GM23338 (cell line): ENCODE results near the gene SLAMF9. TPM values are rescaled to one million over a fixed set of nuclear protein-coding genes. Genes with fewer than 3 reads are reported as not detected.

Source experiments
- ETS1 ChIP-seq: IDR thresholded peaks from 2 replicates; pipeline ENCODE4 v1.6.1; 2016; ENCODE audit warnings: antibody characterized with exemption
- EZH2 ChIP-seq: fragments of 200-600 bp; sonication (generic); IDR thresholded peaks from one replicate; pipeline ENCODE4 v1.8.0; 2017; ENCODE audit warnings: antibody characterized with exemption, mild to moderate bottlenecking, low read depth; ENCODE audit not compliant: unreplicated experiment
- JUNB ChIP-seq: IDR thresholded peaks from one replicate; pipeline ENCODE4 v1.6.1; 2016; ENCODE audit warnings: antibody characterized with exemption; ENCODE audit not compliant: unreplicated experiment
- ZNF462 ChIP-seq: fragments of 250-450 bp; sonication (Bioruptor Pico); IDR thresholded peaks from 2 replicates; pipeline ENCODE4 v1.5.0; 2020; ENCODE audit warnings: mild to moderate bottlenecking, moderate library complexity
- polyA plus RNA-seq: library from polyadenylated mRNA; unstranded; fragments of >200 nt; fragmentation: Nextera tagmentation; extraction: Ambion mirVana; gene quantifications from 2 replicates; pipeline ENCODE4 v1.2.1, GENCODE V29; 2016
- total RNA-seq: library from RNA; depleted of rRNA; stranded (reverse); fragments of >200 nt; shearing (Covaris generic); gene quantifications from 2 replicates; pipeline ENCODE4 v1.2.3, GENCODE V29; 2014
- TF ChIP-seq, protein P1 (sequence below), 2 experiments: fragments of 200-600 bp in 1 of 2; sonication (generic) in 1 of 2; conservative IDR thresholded peaks; 2 replicates each; pipeline versions ENCODE4 v1.5.1 to v1.6.1; 2016 to 2017; ENCODE audit warnings: antibody characterized with exemption in 2 of 2, low read depth in 2 of 2, mild to moderate bottlenecking in 2 of 2, moderate library complexity in 1 of 2

The SLAMF9 gene
- total and polyA plus RNA-seq, 2 experiments from 2014 or later: not detected

GRCh38 chr1:159922511-159923202 is 31.4 kb downstream of the SLAMF9 start (continued):
- TF ChIP-seq ZNF462 (CRISPR knock-in tag) (no peak), EZH2 (no peak), JUNB (no peak), ETS1 (no peak)
- TF ChIP-seq, protein P1, sequence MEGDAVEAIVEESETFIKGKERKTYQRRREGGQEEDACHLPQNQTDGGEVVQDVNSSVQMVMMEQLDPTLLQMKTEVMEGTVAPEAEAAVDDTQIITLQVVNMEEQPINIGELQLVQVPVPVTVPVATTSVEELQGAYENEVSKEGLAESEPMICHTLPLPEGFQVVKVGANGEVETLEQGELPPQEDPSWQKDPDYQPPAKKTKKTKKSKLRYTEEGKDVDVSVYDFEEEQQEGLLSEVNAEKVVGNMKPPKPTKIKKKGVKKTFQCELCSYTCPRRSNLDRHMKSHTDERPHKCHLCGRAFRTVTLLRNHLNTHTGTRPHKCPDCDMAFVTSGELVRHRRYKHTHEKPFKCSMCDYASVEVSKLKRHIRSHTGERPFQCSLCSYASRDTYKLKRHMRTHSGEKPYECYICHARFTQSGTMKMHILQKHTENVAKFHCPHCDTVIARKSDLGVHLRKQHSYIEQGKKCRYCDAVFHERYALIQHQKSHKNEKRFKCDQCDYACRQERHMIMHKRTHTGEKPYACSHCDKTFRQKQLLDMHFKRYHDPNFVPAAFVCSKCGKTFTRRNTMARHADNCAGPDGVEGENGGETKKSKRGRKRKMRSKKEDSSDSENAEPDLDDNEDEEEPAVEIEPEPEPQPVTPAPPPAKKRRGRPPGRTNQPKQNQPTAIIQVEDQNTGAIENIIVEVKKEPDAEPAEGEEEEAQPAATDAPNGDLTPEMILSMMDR (conservative IDR thresholded peaks at IDR 0.05; ENCODE audit: low read depth in 2 of 2): no peak
